Epithelial cell of esophagus (primary cell): ENCODE data around the gene PUS3.
"Not testable (repeated sequence)": the region's sequence is repeated elsewhere in the genome, so short reads cannot be mapped to it uniquely, and the experiment has no call there.

Experiments
- DNase-seq: peaks from one replicate; pipeline ENCODE4 v3.0.0; 2010; ENCODE audit warnings: low read depth
- H3K4me3 ChIP-seq: 2 replicates; pipeline ENCODE4 v1.5.1; 2011; ENCODE audit warnings: mild to moderate bottlenecking, low read length, control low read depth
- CTCF ChIP-seq: IDR thresholded peaks from 2 replicates; pipeline ENCODE4 v1.5.1; 2011; ENCODE audit warnings: low read depth, mild to moderate bottlenecking, low read length, control low read depth, inconsistent platforms; ENCODE audit not compliant: insufficient read depth; ENCODE audit errors: missing control alignments

The PUS3 gene

GRCh38 chr11:125871391-125872137, 31.4 kb downstream of the PUS3 start:
- peak; percentile 27 for DNase-seq
- H3K4me3 ChIP-seq = no peak overlapping the region
- TF ChIP-seq CTCF = peak; percentile 40

DNA sequence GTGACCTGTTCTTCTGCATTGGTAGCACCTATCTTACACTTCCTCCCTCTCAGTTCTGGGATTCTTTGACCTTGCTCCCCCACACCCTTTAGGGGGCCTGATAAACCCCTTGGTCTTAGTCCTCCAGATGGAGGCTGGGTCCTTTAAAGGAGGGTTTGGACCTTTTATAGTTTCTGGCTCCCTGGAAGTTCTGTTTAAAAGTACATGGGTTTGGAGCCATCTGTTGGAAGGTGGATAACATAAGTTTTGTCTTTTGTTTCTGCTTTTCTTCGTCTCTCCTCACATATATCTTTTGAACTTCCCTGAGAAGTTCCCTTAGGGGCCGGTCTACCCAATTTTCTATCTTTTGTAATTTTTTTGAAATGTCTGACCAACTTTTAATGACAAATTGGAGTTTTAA, 33.5 kb downstream of the PUS3 start:
- no peak for DNase-seq
- TF ChIP-seq CTCF = no peak
- no peak overlapping the region for H3K4me3 ChIP-seq

DNA sequence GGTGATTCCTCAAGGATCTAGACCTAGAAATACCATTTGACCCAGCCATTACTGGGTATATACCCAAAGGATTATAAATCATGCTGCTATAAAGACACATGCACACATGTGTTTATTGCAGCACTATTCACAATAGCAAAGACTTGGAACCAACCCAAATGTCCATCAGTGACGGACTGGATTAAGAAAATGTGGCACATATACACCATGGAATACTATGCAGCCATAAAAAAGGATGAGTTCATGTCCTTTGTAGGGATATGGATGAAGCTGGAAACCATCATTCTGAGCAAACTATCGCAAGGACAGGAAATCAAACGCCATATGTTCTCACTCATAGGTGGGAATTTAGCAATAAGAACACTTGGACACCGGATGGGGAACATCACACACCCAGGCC, 37.7 kb downstream of the PUS3 start:
- H3K4me3 ChIP-seq, DNase-seq: not testable (repeated sequence)

- DNase-seq, H3K4me3 ChIP-seq: not testable (repeated sequence)
These were observed 40.2 kb downstream of the PUS3 start for GRCh38 chr11:125862786-125863185.

- H3K4me3 ChIP-seq, DNase-seq: not testable (repeated sequence)
These were observed 45.3 kb downstream of the PUS3 start for GRCh38 chr11:125857670-125858069.

GRCh38 chr11:125846188-125846587, 56.8 kb downstream of the PUS3 start:
- no peak for DNase-seq
- H3K4me3 ChIP-seq = no peak overlapping the region
- no peak for TF ChIP-seq CTCF
